Fibroblast of lung (primary cell): ENCODE measurements around the gene ZNF577. TPM values are rescaled to one million over a fixed set of nuclear protein-coding genes. Genes with fewer than 3 reads are reported as not detected.

Experiments used
- DNase-seq, 2 donors: peaks; one replicate each; pipeline versions ENCODE4 v3.0.0 to v3.0.0-alpha.2; 2010; ENCODE audit warnings: low read depth in 2 of 2
- H2AFZ ChIP-seq: 2 replicates; pipeline ENCODE4 v1.5.1; 2012; ENCODE audit warnings: low read length, control low read depth, inconsistent platforms
- H3K27ac ChIP-seq: 2 replicates; pipeline ENCODE4 v1.5.1; 2011; ENCODE audit warnings: low read length, control low read depth; ENCODE audit not compliant: insufficient read depth
- H3K27me3 ChIP-seq: 2 replicates; pipeline ENCODE4 v1.5.1; 2011; ENCODE audit warnings: mild to moderate bottlenecking, low read length; ENCODE audit not compliant: control insufficient read depth, insufficient read depth
- H3K36me3 ChIP-seq: 2 replicates; pipeline ENCODE4 v1.5.1; 2011; ENCODE audit warnings: low read length; ENCODE audit not compliant: control insufficient read depth, insufficient read depth
- H3K4me1 ChIP-seq: 2 replicates; pipeline ENCODE4 v1.5.1; 2011; ENCODE audit warnings: low read length; ENCODE audit not compliant: control insufficient read depth, insufficient read depth; ENCODE audit errors: extremely low read depth
- H3K4me2 ChIP-seq: 2 replicates; pipeline ENCODE4 v1.5.1; 2011; ENCODE audit warnings: low read length, control low read depth; ENCODE audit not compliant: insufficient read depth; ENCODE audit errors: extremely low read depth
- H3K4me3 ChIP-seq, 4 experiments: fragments of 200-600 bp in 1 of 4; sonication (generic) in 1 of 4; replicated peaks in 1 of 4; 2 replicates each; pipeline ENCODE4 v1.5.1; 2011 to 2016; ENCODE audit warnings: low read length in 4 of 4, low read depth in 3 of 4, mild to moderate bottlenecking in 3 of 4, control low read depth in 2 of 4, inconsistent platforms in 1 of 4, mixed read lengths in 1 of 4; ENCODE audit not compliant: insufficient read depth in 1 of 4; ENCODE audit errors: control extremely low read depth in 1 of 4
- H3K79me2 ChIP-seq: 2 replicates; pipeline ENCODE4 v1.5.1; 2012; ENCODE audit warnings: mild to moderate bottlenecking, low read length, inconsistent platforms; ENCODE audit not compliant: control insufficient read depth, insufficient read depth
- H3K9ac ChIP-seq: 2 replicates; pipeline ENCODE4 v1.5.1; 2011; ENCODE audit warnings: mild to moderate bottlenecking, low read length, control low read depth; ENCODE audit not compliant: insufficient read depth
- H3K9me3 ChIP-seq: 2 replicates; pipeline ENCODE4 v1.5.1; 2012; ENCODE audit warnings: low read depth, low read length; ENCODE audit not compliant: control insufficient read depth, insufficient read depth
- H4K20me1 ChIP-seq: 2 replicates; pipeline ENCODE4 v1.5.1; 2011; ENCODE audit warnings: low read length; ENCODE audit not compliant: control insufficient read depth, insufficient read depth; ENCODE audit errors: extremely low read depth
- CTCF ChIP-seq, 2 donors: IDR thresholded peaks in 1 of 2; conservative IDR thresholded peaks in 1 of 2; 1 replicate in 1 of 2; 2 replicates in 1 of 2; pipeline ENCODE4 v1.5.1; 2011 to 2012; ENCODE audit warnings: low read length in 2 of 2, control low read depth in 1 of 2, inconsistent platforms in 1 of 2, low read depth in 1 of 2, mild to moderate bottlenecking in 1 of 2
- EZH2 ChIP-seq: IDR thresholded peaks from 2 replicates; pipeline ENCODE4 v1.5.1; 2012; ENCODE audit warnings: low read length, control low read depth, mild to moderate bottlenecking; ENCODE audit errors: missing control alignments
- polyA plus RNA-seq, 2 donors: library from polyadenylated mRNA; depleted of rRNA in 1 of 2; stranded (reverse) in 1 of 2; unstranded in 1 of 2; fragments of >200 nt; gene quantifications; 2 replicates each; pipeline ENCODE4 v1.2.1, GENCODE V29; 2011 to 2012; ENCODE audit warnings: missing spikeins in 1 of 2
- total RNA-seq: library from RNA; depleted of rRNA; stranded (reverse); fragments of >200 nt; gene quantifications from 2 replicates; pipeline ENCODE4 v1.2.1, GENCODE V29; 2014

The ZNF577 gene
- total and polyA plus RNA-seq, 2 donors (not counting 1 experiment from before 2014, with no cell fraction given): 4.1 to 8.9 TPM

DNA sequence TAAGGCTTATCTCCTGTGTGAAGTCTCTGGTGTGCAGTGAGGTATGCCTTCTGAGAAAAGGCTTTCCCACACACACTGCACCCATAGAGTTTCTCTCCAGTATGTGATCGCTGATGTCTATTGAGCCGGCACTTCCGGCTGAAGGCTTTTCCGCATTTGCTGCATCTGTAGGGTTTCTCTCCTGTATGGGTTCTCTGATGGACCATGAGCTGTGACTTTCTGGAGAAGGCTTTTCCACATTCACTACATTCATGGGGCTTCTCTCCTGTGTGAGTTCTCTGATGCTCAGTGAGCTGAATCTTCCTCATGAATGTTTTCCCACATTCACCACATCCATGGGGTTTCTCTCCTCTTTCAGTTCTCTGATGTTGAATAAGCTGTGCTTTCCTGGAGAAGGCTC, 14.7 kb downstream of the ZNF577 start:
- no peak overlapping the region for H2AFZ ChIP-seq
- H3K4me3 ChIP-seq: no peak overlapping the region
- H3K27me3 ChIP-seq: no peaks in the 10 kb centered on the region
- no peak for TF ChIP-seq EZH2
- no peak for TF ChIP-seq CTCF (conservative IDR thresholded peaks at IDR 0.05 in 1 of 2, IDR thresholded peaks at IDR 0.05 in 1 of 2; ENCODE audit: low read depth in 1 of 2, low read length in 2 of 2)
- H3K79me2 ChIP-seq: no peaks in the 10 kb centered on the region
- no peaks in the 10 kb centered on the region for H3K4me1 ChIP-seq
- H3K9me3 ChIP-seq: no peaks in the 10 kb centered on the region
- no peaks in the 10 kb centered on the region for H4K20me1 ChIP-seq
- no peak overlapping the region for H3K9ac ChIP-seq
- no peak overlapping the region for H3K27ac ChIP-seq
- H3K4me2 ChIP-seq: no peak overlapping the region
- no peak for DNase-seq
- no peaks in the 10 kb centered on the region for H3K36me3 ChIP-seq

DNA sequence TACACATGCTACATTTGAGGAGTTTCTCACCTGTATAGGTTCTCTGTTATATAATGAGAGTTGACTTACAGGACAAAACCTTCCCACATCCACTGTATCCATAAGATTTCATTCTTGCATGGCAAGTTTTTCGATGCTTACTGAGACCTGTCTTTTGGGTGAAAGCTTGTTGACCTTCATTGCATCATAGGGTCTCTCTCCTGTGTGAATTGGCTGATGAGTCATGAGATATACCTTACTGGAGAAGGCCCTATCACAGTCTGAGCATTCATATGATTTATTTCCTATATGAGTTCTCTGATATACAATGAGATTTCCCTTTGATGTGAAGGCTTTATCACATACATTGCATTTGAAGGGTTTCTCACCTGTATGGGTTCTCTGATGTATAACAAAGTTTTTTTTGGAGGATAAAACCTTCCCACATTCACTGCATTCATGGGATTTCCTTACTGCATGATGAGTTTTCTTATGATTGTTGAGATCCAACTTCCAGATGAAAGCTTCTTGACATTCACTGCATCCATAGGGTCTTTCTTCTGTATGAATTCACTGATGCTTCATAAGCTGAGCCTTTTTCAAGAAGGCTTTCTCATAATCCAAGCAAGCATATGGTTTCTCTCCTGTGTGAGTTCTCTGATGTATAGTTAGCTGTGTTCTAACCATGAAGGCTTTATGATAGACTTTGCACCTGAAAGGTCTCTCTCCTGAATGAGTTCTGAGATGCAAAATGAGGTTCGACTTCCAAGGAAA, 25.7 kb downstream of the ZNF577 start:
- Histone ChIP-seq H3K4me3 (no peak overlapping the region), H2AFZ (no peak overlapping the region), H3K27me3 (no peaks in the 10 kb centered on the region), H3K27ac (no peak overlapping the region), H4K20me1 (no peaks in the 10 kb centered on the region), H3K79me2 (no peaks in the 10 kb centered on the region), H3K4me2 (no peak overlapping the region), H3K9me3 (no peaks in the 10 kb centered on the region), H3K9ac (no peak overlapping the region), H3K36me3 (no peaks in the 10 kb centered on the region), H3K4me1 (no peaks in the 10 kb centered on the region)
- no peak for TF ChIP-seq EZH2
- no peak for TF ChIP-seq CTCF (conservative IDR thresholded peaks at IDR 0.05 in 1 of 2, IDR thresholded peaks at IDR 0.05 in 1 of 2; ENCODE audit: low read depth in 1 of 2, low read length in 2 of 2)
- DNase-seq: no peak

DNA sequence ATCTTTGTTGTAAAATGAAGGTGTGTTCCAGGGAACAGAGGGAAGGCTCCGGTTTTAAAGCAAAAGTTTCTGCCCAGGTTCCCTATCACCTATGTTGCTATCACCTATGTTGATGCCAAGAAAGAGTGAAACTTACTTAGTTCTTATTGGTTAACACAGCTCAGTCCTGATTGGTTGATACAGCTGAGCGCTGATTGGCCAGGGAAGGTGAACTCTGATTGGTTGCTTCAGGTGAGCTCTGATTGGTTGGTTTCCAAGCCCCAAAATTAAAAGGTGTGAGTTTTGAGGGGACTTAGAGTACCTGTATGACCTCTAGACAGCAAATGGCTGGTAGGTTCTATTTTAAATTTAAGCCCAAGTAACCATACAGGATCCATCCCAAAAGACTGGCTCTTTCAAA, 50.6 kb downstream of the ZNF577 start:
- H3K79me2 ChIP-seq: no peaks in the 10 kb centered on the region
- no peaks in the 10 kb centered on the region for H4K20me1 ChIP-seq
- H3K4me3 ChIP-seq: no peak overlapping the region
- TF ChIP-seq CTCF (conservative IDR thresholded peaks at IDR 0.05 in 1 of 2, IDR thresholded peaks at IDR 0.05 in 1 of 2; ENCODE audit: low read depth in 1 of 2, low read length in 2 of 2) (no peak), EZH2 (no peak)
- no peaks in the 10 kb centered on the region for H3K27me3 ChIP-seq
- no peak for DNase-seq
- H3K9ac ChIP-seq: no peak overlapping the region
- H2AFZ ChIP-seq: no peak overlapping the region
- no peak overlapping the region for H3K27ac ChIP-seq
- H3K9me3 ChIP-seq: no peaks in the 10 kb centered on the region
- H3K36me3 ChIP-seq: no peaks in the 10 kb centered on the region
- no peaks in the 10 kb centered on the region for H3K4me1 ChIP-seq
- H3K4me2 ChIP-seq: no peak overlapping the region
